ENCODE results near the gene CTSK. TPM values are rescaled to one million over a fixed set of nuclear protein-coding genes. Genes with fewer than 3 reads are reported as not detected.
"Not testable (repeated sequence)": the region's sequence is repeated elsewhere in the genome, so short reads cannot be mapped to it uniquely, and the experiment has no call there.

Gene CTSK
- total RNA-seq, 1 experiment from 2014 or later: 6.4 TPM

GRCh38 chr1:150836129-150836773 is 28.2 kb upstream of the CTSK start:
- no peak overlapping the region for H3K27ac Mint-ChIP-seq (ENCODE audit: low read depth, unreplicated experiment)
- intact Hi-C loops (cut with micrococcal nuclease): no loop called here

GRCh38 chr1:150833961-150834360 is 25.9 kb upstream of the CTSK start:
- H3K4me3 Mint-ChIP-seq (ENCODE audit: unreplicated experiment); intact Hi-C loops (cut with micrococcal nuclease); DNase-seq (ENCODE audit: unreplicated experiment); H3K27me3 Mint-ChIP-seq (ENCODE audit: insufficient read depth, unreplicated experiment); BruUV-seq (replicated peaks); H3K4me1 Mint-ChIP-seq (ENCODE audit: insufficient read depth, unreplicated experiment); POLR2A ChIA-PET; H3K27ac Mint-ChIP-seq (ENCODE audit: low read depth, unreplicated experiment); H3K9me3 Mint-ChIP-seq (ENCODE audit: unreplicated experiment): not testable (repeated sequence)
- peaks cover 100% of the 10 kb centered on the region for H3K36me3 Mint-ChIP-seq (ENCODE audit: insufficient read depth, unreplicated experiment)
- CTCF ChIA-PET: interaction anchor here (0.6 kb wide), 1 partner anchor 13 kb away, joined by 3 read pairs; no protein-coding TSS in a partner anchor

More at GRCh38 chr1:150836129-150836773, 28.2 kb upstream of the CTSK start:
- H3K36me3 Mint-ChIP-seq (ENCODE audit: insufficient read depth, unreplicated experiment): peaks cover 99% of the 10 kb centered on the region
- no peaks in the 10 kb centered on the region for H3K27me3 Mint-ChIP-seq (ENCODE audit: insufficient read depth, unreplicated experiment)
- H3K4me1 Mint-ChIP-seq (ENCODE audit: insufficient read depth, unreplicated experiment): no peaks in the 10 kb centered on the region
- no peak overlapping the region for H3K4me3 Mint-ChIP-seq (ENCODE audit: unreplicated experiment)
- no peaks in the 10 kb centered on the region for H3K9me3 Mint-ChIP-seq (ENCODE audit: unreplicated experiment)
- BruUV-seq (replicated peaks): no TSS peak
- ChIA-PET CTCF (interaction anchor here (0.5 to 1.7 kb wide), 3 partner anchors 46 to 86 kb away, joined by 3 to 9 read pairs (median 3); no protein-coding TSS in a partner anchor), POLR2A (no interaction called here)
- DNase-seq (ENCODE audit: unreplicated experiment): no peak
- no peak for TF ChIP-seq CTCF (IDR thresholded peaks at IDR 0.05; ENCODE audit: unreplicated experiment)

GRCh38 chr1:150832597-150832996 is 24.5 kb upstream of the CTSK start:
- Mint-ChIP-seq H3K36me3 (ENCODE audit: insufficient read depth, unreplicated experiment) (peaks cover 100% of the 10 kb centered on the region), H3K4me1 (ENCODE audit: insufficient read depth, unreplicated experiment) (no peaks in the 10 kb centered on the region), H3K4me3 (ENCODE audit: unreplicated experiment) (no peak overlapping the region), H3K27ac (ENCODE audit: low read depth, unreplicated experiment) (no peak overlapping the region), H3K9me3 (ENCODE audit: unreplicated experiment) (no peaks in the 10 kb centered on the region), H3K27me3 (ENCODE audit: insufficient read depth, unreplicated experiment) (no peaks in the 10 kb centered on the region)
- no peak for TF ChIP-seq CTCF (IDR thresholded peaks at IDR 0.05; ENCODE audit: unreplicated experiment)
- DNase-seq (ENCODE audit: unreplicated experiment): no peak
- ChIA-PET POLR2A (interaction anchor here (0.9 to 1.9 kb wide), 2 partner anchors 21 to 38 kb away, joined by 3 to 5 read pairs; no protein-coding TSS in a partner anchor), CTCF (interaction anchor here (0.8 kb wide), 1 partner anchor 20 kb away, joined by 3 read pairs; no protein-coding TSS in a partner anchor)
- no TSS peak for BruUV-seq (replicated peaks)
- intact Hi-C loops (cut with micrococcal nuclease): no loop called here

- CTCF ChIA-PET: interaction anchor here (0.9 to 2.9 kb wide), 3 partner anchors 17 to 93 kb away, joined by 3 to 15 read pairs (median 7); no protein-coding TSS in a partner anchor
These were observed 21.7 kb upstream of the CTSK start for GRCh38 chr1:150829751-150830150.

More at GRCh38 chr1:150829751-150830150, 21.7 kb upstream of the CTSK start:
- Mint-ChIP-seq H3K27ac (ENCODE audit: low read depth, unreplicated experiment) (no peak overlapping the region), H3K4me3 (ENCODE audit: unreplicated experiment) (no peak overlapping the region), H3K9me3 (ENCODE audit: unreplicated experiment) (no peaks in the 10 kb centered on the region), H3K36me3 (ENCODE audit: insufficient read depth, unreplicated experiment) (peaks cover 100% of the 10 kb centered on the region), H3K4me1 (ENCODE audit: insufficient read depth, unreplicated experiment) (no peaks in the 10 kb centered on the region), H3K27me3 (ENCODE audit: insufficient read depth, unreplicated experiment) (no peaks in the 10 kb centered on the region)
- TF ChIP-seq CTCF (IDR thresholded peaks at IDR 0.05; ENCODE audit: unreplicated experiment): peak; percentile 39
- POLR2A ChIA-PET: interaction anchor here (0.6 to 0.7 kb wide), 3 partner anchors 267 to 464 kb away, joined by 3 read pairs; no protein-coding TSS in a partner anchor
- DNase-seq (ENCODE audit: unreplicated experiment): no peak
- BruUV-seq (replicated peaks): no TSS peak
- intact Hi-C loops (cut with micrococcal nuclease): loop anchor here (2.0 kb wide), 1 partner anchor 93 kb away; no protein-coding TSS in a partner anchor
